Measurements from ENCODE around the gene MMP19. TPM values are rescaled to one million over a fixed set of nuclear protein-coding genes. Genes with fewer than 3 reads are reported as not detected.

MMP19 gene
- total and polyA plus RNA-seq, 2 donors (not counting 1 experiment from before 2014, with no cell fraction given) = 0.42 TPM; not detected in 1

DNA sequence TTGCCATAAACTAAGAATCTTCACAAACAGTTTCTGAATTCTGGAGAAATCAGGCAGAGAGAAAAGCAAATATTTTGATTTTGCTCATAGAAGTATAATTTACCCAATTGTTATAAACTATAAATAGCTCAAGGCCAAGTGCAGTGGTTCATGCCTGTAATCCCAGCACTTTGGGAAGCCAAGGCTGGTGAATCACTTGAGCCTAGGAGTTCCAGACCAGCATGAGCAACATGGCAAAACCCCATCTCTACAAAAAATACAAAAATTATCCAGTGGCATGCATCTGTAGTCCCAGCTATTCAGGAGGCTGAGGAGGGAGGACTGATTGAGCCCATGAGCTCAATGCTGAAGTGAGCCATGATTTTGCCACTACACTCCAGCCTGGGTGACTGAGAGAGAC is 19.6 kb upstream of the MMP19 start:
- Histone ChIP-seq H3K9ac (ENCODE audit: low read length) (no peak overlapping the region), H2AFZ (ENCODE audit: insufficient read depth, low read depth, low read length, poor library complexity, severe bottlenecking) (no peak overlapping the region), H3K79me2 (ENCODE audit: control insufficient read depth, insufficient read depth, low read length) (no peaks in the 10 kb centered on the region), H3K4me2 (replicated peaks; ENCODE audit: low read depth, low read length, poor library complexity, severe bottlenecking) (no peak overlapping the region), H3K4me1 (ENCODE audit: control insufficient read depth in 2 of 2, insufficient read depth in 2 of 2, low read length in 2 of 2) (no peaks in the 10 kb centered on the region), H3K36me3 (replicated peaks in 1 of 2; ENCODE audit: control extremely low read depth in 1 of 2, control insufficient read depth in 1 of 2, extremely low read depth in 1 of 2, insufficient read depth in 2 of 2, low read length in 1 of 2) (no peaks in the 10 kb centered on the region), H4K20me1 (ENCODE audit: control insufficient read depth, insufficient read depth, low read length, poor library complexity, severe bottlenecking) (no peaks in the 10 kb centered on the region), H3K4me3 (ENCODE audit: control extremely low read depth in 1 of 5, extremely low read depth in 1 of 5, insufficient read depth in 1 of 5, low read depth in 2 of 5, low read length in 4 of 5) (no peak overlapping the region), H3K9me3 (ENCODE audit: control extremely low read depth in 1 of 3, control insufficient read depth in 2 of 3, insufficient read depth in 1 of 3, low read length in 2 of 3) (peaks cover 3 to 22% (median 4%) of the 10 kb centered on the region in 3 donors), H3K27me3 (replicated peaks in 1 of 4; ENCODE audit: control extremely low read depth in 1 of 4, control insufficient read depth in 3 of 4, insufficient read depth in 4 of 4, low read length in 3 of 4) (no peaks in the 10 kb centered on the region), H3K27ac (ENCODE audit: low read length in 2 of 2) (no peak overlapping the region)
- no peaks in the 10 kb centered on the region for H3K4me1 Mint-ChIP-seq
- H3K9me3 Mint-ChIP-seq (ENCODE audit: insufficient read depth) = peaks cover 3% of the 10 kb centered on the region
- peaks cover 4% of the 10 kb centered on the region for H3K27me3 Mint-ChIP-seq
- intact Hi-C loops (cut with micrococcal nuclease) = no loop called here
- no peak for DNase-seq
- ChIA-PET CTCF (no interaction called here), POLR2A (no interaction called here)
- ATAC-seq (ENCODE audit: low read depth) = no peak
- H3K27ac Mint-ChIP-seq = no peak overlapping the region
- TF ChIP-seq, protein P1, sequence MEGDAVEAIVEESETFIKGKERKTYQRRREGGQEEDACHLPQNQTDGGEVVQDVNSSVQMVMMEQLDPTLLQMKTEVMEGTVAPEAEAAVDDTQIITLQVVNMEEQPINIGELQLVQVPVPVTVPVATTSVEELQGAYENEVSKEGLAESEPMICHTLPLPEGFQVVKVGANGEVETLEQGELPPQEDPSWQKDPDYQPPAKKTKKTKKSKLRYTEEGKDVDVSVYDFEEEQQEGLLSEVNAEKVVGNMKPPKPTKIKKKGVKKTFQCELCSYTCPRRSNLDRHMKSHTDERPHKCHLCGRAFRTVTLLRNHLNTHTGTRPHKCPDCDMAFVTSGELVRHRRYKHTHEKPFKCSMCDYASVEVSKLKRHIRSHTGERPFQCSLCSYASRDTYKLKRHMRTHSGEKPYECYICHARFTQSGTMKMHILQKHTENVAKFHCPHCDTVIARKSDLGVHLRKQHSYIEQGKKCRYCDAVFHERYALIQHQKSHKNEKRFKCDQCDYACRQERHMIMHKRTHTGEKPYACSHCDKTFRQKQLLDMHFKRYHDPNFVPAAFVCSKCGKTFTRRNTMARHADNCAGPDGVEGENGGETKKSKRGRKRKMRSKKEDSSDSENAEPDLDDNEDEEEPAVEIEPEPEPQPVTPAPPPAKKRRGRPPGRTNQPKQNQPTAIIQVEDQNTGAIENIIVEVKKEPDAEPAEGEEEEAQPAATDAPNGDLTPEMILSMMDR (IDR thresholded peaks at IDR 0.05) = no peak
- TF ChIP-seq EZH2 (IDR thresholded peaks at IDR 0.05; ENCODE audit: borderline replicate concordance, insufficient read depth, low read depth, low read length, poor library complexity, severe bottlenecking) = no peak
- no peak overlapping the region for H3K4me3 Mint-ChIP-seq

DNA sequence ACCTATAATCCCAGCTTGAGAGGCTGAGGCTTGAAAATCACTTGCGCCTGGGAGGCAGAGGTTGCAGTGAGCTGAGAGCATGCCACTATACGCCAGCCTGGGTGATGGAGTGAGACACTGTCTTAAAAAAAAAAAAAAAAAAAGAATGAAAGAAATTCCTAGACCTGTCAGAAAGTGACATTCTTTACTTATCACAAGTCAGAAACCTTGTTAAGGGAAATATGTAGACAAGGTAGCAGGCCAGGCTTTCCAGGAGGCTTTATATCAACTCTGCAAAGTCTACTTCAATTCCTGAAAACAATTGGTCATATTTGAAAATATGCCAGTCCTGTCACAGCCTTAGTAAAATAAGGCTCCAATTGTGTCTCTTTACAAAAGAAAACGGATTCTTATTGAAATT is 19.1 kb upstream of the MMP19 start:
- TF ChIP-seq, protein P1 (IDR thresholded peaks at IDR 0.05) = no peak
- no peak for TF ChIP-seq EZH2 (IDR thresholded peaks at IDR 0.05; ENCODE audit: borderline replicate concordance, insufficient read depth, low read depth, low read length, poor library complexity, severe bottlenecking)
- no peak for ATAC-seq (ENCODE audit: low read depth)
- intact Hi-C loops (cut with micrococcal nuclease) = no loop called here
- Histone ChIP-seq H4K20me1 (ENCODE audit: control insufficient read depth, insufficient read depth, low read length, poor library complexity, severe bottlenecking) (no peaks in the 10 kb centered on the region), H3K4me3 (ENCODE audit: control extremely low read depth in 1 of 5, extremely low read depth in 1 of 5, insufficient read depth in 1 of 5, low read depth in 2 of 5, low read length in 4 of 5) (no peak overlapping the region), H3K4me2 (replicated peaks; ENCODE audit: low read depth, low read length, poor library complexity, severe bottlenecking) (no peak overlapping the region), H3K79me2 (ENCODE audit: control insufficient read depth, insufficient read depth, low read length) (no peaks in the 10 kb centered on the region), H3K9ac (ENCODE audit: low read length) (no peak overlapping the region), H2AFZ (ENCODE audit: insufficient read depth, low read depth, low read length, poor library complexity, severe bottlenecking) (no peak overlapping the region), H3K4me1 (ENCODE audit: control insufficient read depth in 2 of 2, insufficient read depth in 2 of 2, low read length in 2 of 2) (no peaks in the 10 kb centered on the region), H3K27ac (ENCODE audit: low read length in 2 of 2) (no peak overlapping the region), H3K9me3 (ENCODE audit: control extremely low read depth in 1 of 3, control insufficient read depth in 2 of 3, insufficient read depth in 1 of 3, low read length in 2 of 3) (peaks cover 3 to 19% (median 4%) of the 10 kb centered on the region in 3 donors), H3K27me3 (replicated peaks in 1 of 4; ENCODE audit: control extremely low read depth in 1 of 4, control insufficient read depth in 3 of 4, insufficient read depth in 4 of 4, low read length in 3 of 4) (no peaks in the 10 kb centered on the region), H3K36me3 (replicated peaks in 1 of 2; ENCODE audit: control extremely low read depth in 1 of 2, control insufficient read depth in 1 of 2, extremely low read depth in 1 of 2, insufficient read depth in 2 of 2, low read length in 1 of 2) (no peaks in the 10 kb centered on the region)
- no peaks in the 10 kb centered on the region for H3K4me1 Mint-ChIP-seq
- WGBS (ENCODE audit: insufficient coverage) = no CpG with 5 or more reads among the region's 3 CpGs
- ChIA-PET POLR2A (interaction anchor here (0.7 kb wide), 1 partner anchor 279 kb away, joined by 3 read pairs; no protein-coding TSS in a partner anchor), CTCF (no interaction called here)
- no peak overlapping the region for H3K4me3 Mint-ChIP-seq
- H3K27me3 Mint-ChIP-seq = peaks cover 4% of the 10 kb centered on the region
- no peak overlapping the region for H3K27ac Mint-ChIP-seq
- peaks cover 3% of the 10 kb centered on the region for H3K9me3 Mint-ChIP-seq (ENCODE audit: insufficient read depth)
- no peak for DNase-seq
